Stimulated activated naive CD4-positive, alpha-beta T cell treated with Interleukin-2 at 50 U/mL for 16 hours (primary cell): Measurements from ENCODE around the gene MUSTN1.

ENCODE experiments used
- DNase-seq: peaks from one replicate; lab custom pipeline; 2025; lab: John Stamatoyannopoulos, UW

MUSTN1 gene

DNA sequence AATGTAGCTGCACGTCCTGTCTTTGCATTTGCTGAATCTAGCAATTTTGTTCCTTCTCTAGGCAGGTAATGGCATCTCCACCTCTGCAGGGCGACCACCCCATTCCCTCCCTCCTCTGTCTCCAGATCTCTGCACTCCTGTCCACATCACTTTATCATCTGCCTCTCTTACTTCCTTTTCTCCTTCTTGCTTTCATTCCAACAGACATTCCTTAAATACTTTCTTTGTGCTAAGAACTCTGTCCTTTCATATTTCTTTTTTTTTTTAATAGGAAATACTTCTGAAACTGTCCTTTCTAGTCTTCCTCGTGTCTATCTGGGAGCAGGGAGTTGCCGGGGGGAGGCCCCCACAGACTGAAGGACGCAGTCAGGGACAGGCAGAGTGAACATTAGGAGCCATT lies 33.0 kb downstream of the MUSTN1 start:
- DNase-seq = no peak

DNA sequence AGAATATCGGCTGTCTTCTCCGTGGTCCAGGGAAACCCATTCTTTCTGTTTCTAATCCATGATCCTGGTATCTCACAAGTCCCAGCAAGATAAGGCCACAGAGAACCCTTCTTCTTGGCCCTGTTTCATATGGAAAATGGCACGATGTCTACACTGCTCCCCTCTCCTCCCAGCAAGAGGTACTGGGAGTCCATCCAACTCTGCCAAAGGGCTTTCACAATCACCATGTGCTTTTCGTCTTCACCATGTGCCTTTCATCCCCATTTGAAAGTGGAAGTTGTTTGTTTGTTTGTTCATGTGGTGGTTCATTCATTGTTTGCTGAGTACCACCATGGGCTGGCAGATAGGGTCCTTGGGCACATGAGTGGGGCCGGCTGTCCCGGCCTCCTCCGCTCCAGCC lies 34.7 kb downstream of the MUSTN1 start:
- no peak for DNase-seq

DNA sequence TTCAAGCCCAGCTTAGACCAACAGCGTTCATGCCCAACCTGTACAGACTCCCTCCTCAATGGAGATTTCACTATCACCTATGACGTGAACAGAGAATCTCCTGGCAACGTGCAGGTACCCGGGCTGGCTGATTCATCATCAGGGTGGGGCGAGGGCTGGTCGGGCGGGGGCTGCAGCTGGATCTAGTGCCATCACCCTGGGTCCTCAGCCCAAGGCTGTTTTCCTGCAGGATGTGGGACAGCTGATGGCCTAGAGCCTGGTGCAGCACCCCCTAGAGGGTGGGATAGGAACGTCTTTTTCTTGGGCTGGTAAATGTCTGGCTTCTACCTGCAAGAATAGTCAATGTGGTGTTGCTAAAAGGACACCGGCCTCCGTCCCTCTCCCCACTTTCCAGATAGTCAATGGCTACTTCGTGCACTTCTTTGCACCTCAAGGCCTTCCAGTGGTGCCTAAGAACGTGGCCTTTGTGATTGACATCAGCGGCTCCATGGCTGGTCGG lies 35.8 kb downstream of the MUSTN1 start:
- no peak for DNase-seq

DNA sequence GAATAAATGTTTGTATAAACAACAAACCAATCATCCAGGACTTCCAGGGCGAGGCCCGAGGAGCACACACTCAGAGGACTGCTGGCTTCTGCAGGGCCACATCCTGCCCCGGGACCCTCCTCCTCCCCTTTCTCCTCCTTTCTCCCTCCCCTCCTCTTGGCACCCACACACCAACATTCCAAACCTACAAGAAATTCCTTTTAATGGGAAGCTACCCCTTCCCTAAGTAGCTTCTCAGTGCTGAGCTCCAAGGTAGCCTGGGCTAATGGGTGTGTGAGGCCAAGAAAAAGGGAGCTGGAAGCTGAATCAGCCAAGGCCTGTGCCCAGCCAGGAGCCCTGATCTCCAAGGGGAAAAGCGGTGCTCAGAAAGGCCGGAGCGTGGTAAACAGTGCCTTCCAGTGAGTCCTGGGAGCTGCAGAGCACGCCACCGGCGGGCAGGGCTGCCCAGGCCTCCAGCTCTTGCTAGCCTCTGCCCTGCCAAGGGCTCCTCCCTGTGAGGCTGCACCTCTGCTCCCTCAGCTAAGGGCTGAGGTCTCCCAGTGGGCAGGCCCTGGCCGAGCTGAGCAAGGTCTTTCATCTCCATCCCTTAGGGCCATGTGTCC lies 36.3 kb downstream of the MUSTN1 start:
- no peak for DNase-seq

DNA sequence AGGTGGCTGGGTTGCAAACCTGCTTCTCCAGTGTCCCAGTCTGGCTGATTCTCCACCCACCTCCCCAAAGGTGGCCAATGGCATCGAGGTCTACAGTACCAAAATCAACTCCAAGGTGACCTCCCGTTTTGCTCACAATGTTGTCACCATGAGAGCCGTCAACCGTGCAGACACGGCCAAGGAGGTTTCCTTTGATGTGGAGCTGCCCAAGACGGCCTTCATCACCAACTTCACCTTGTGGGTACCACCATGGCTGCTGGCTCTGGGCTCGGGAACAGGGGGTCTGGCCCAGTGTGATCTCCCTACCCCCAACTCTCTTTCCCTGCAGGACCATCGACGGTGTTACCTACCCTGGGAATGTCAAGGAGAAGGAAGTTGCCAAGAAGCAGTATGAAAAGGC lies 38.4 kb downstream of the MUSTN1 start:
- DNase-seq = no peak

DNA sequence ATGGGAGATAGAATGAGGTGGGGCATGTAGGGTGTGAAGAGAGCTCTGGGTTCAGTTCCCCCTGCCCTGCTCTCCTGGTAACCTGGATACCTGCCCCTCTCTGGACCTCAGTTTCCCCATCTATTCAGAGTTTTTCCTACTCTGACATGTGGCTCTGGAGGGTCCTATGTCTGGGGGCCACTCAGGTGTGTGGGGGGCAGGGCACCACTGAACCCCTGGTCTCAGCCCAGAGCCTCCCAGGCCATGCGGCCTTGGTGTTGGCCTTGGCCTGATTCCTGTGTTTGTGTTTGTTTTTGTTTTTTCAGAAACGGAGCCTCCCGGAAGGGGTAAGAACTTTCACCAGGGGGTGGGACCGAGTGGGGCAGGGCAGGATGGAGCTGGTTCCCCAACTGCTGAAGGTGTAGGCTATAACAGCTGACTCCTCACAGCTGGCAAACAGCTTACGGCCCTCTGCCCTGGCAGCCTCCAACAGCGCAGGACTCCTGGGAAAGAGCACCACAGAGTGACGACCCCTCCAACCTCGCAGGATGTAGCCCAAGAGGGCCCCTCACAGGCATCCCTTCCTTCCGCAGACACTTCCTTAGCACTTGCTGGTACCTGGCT lies 39.4 kb downstream of the MUSTN1 start:
- DNase-seq = no peak

DNA sequence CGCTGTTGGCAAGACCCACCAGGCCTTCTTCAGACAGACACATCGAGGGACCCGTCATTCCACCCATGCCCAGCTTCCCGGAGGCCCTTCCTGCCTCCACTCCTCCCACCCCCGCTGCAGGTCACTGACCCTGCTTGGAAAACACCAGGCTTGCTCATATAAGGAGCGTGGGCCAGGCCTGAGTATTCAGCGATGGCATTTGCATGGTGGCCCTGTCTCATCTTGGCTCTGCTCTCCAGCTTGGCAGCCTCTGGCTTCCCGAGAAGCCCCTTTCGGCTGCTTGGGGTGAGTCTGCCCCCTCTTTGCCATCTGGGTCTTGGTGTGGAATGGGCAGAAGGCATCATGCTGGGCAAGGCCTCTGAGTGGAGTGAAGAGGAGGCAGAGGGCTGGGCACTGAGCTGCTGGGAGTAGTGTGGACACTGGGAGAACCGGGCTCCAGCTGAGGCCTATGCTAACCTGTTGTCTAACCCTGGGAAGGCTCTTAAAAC lies 40.2 kb downstream of the MUSTN1 start, which contains the start of gene ITIH3:
Gene ITIH3, plus strand, starts transcription at position 185 of the 488 bp plus-strand sequence. Its CDS starts 8 bp downstream, at position 193.
- no peak for DNase-seq

DNA sequence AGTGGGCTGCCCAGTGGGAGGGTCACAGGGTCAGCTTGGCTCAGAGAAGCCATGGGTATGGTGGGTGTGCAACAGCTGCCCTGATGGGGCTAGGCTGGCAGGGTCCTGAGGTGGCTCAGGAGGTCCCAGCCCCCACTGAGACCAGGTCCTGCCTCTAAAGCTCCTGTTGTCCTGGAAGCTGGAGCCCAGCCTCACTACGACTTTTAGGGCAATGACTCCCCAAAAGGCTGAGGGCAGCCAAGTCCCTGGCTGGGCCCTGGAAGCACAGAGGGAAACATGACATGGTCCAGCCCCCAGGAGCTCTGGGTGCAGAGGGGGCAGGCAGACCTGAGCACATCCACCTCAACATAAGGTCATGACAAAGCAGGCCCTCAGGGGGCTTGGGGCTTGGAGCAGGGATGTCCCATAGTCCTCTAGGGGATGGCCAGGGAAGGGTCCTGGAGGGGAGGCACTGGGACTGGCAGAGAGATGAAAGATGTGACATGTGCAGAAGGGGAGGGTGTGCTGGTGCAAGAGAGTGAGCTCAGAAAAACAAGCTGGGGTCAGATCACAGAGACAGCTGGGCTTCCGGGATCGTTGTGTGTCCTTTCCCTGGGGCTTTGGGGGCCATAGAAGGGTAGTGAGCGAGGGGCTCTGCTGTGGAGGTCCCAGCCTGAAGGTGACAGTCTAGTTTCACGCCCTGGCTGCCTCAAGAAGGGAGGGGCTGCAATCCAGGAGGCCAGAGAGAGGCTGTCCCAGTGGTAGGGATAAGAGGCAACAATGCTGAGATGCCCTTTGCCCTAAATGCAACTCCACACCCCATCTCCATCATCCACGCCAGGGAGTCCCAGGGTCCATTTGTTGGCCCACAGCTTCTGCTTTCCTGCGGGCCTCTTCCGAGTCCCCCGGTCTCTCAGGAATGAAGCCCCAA lies 40.9 kb downstream of the MUSTN1 start:
- no peak for DNase-seq

DNA sequence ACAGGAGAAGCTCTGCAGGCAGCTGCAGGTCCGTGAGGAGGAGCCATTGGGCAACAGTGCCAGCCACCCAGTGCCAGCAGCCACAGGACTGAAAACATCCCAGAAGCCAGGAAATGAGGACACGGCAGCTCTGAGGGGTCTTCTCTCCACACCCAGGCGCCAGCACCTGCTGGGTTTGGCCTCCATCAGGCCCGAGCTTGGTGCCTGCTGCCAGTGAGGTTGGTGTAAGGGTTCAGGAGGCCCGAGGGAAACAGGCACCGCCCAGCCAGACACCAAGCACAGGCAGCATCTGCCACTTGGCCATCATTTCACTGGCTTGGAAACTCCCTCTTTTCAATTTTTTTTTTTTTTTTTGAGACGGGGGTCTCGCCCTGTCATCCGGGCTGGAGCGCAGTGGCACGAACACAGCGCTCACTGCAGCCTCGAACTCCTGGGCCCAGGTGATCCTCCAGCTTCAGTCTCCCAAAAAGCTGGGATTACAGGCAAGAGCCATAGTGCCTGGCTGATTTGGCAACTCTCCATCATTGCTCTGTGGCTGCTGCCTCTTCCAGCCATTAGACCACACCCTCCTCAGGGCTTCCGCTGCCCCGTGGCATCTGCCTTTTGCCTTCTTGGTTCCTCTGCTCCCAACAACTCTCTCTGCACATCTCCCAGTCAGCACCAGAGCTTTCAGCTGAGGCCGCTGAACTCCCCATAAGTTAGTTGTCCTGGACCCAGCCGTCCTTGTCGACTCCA lies 41.7 kb downstream of the MUSTN1 start:
- no peak for DNase-seq

DNA sequence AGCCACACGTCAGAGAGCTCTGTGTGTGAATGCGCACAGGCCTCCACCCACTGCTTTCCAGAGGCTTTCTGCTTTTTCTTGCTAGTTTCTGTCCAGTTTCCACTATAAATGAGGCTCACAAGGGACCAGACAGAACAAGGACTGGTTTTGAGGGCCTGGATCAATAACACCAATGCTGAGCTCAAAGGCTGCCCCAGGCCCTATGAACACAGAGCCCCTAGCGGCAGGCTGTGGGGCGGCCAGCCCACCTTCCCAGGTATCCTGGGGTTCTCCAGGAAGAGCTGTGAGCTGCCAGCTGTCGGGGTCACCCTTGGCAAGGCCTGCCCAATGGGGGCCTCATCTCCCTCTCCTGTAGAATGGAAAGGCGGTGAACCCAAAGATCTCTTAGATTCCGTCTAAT lies 42.4 kb downstream of the MUSTN1 start:
- no peak for DNase-seq

DNA sequence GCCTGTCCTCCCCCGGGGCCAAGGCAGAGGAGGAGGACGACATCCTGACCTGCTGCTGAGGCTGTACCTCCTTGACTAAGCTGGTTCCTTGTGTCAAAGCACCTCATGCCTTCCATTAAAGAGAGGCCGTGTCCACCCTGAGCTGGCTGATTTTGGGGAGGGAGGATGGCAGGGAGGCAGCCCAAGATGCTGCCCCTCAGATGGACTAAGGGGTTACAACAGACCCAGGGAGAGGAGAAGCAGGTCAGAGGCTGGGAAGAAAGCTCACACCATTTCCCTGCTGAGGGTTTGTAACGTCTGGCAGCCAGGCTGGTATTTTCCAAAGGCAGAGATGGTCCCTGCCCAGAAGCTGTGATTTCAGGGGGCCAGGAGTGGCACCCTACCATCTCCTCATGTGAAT lies 42.9 kb downstream of the MUSTN1 start:
- DNase-seq = no peak

DNA sequence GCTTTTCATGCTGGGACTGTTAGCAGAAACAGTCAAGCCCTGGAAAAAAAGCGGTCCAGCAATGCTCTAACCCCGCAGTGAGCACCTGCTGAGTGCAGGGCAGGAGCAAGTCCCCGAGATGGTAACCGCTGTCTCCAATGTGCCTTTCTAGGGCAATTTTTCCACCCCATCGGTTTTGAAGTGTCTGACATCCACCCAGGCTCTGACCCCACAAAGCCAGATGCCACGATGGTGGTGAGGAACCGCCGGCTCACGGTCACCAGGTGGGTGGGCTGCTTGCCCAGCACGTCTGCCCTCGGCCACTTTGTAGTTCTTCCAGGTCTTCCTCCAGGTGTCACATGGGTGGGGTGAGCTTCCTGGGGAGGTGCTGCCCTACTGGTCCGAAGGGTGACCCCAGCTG lies 43.5 kb downstream of the MUSTN1 start:
- no peak for DNase-seq

DNA sequence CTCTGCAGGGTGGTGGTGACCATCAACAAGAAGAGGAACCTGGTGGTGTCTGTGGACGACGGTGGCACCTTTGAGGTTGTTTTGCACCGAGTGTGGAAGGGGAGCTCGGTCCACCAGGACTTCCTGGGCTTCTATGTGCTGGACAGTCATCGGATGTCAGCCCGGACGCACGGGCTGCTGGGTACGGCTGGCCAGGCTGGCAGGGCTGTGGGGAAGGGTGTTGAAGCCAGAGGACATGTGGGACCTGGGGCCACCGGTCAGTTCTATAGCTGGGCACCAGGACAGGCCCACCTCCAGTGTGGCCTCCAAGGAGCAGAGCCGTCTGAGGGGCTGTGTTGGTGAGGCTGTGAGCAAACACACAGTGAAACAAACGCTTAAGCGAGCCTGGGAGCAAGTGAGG lies 44.1 kb downstream of the MUSTN1 start:
- DNase-seq = no peak

DNA sequence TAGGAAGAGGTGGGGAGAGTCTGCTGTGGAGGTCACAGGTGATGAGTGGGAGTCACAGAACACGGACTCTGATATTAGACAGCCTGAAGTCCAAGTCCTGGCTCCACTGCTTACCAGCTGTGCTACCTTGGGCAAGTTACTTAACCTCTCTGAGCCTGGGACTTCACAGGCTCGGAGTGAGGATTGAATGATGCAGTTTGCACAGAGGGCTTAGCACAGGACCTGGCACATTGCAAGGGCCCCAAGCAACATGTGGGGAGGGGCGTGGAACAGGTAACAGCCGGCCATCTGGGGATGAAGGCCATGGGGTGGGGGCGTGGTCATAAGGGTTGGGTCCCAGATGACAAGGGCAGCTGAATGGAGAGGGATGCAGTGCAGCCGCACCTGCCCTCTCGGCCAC lies 44.5 kb downstream of the MUSTN1 start:
- DNase-seq = no peak

DNA sequence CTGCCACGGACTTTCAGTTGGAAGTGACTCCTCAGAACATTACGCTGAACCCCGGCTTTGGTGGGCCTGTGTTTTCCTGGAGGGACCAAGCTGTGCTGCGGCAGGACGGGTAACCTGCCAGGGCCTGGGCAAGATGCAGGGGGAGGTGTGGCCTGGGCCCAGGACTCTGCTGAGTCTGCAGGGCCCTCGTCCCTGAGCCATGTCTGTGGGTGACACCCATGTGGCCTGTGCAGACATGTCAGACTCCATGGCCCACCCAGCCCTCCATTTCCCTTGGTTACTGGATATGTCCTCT lies 45.1 kb downstream of the MUSTN1 start:
- DNase-seq = no peak

DNA sequence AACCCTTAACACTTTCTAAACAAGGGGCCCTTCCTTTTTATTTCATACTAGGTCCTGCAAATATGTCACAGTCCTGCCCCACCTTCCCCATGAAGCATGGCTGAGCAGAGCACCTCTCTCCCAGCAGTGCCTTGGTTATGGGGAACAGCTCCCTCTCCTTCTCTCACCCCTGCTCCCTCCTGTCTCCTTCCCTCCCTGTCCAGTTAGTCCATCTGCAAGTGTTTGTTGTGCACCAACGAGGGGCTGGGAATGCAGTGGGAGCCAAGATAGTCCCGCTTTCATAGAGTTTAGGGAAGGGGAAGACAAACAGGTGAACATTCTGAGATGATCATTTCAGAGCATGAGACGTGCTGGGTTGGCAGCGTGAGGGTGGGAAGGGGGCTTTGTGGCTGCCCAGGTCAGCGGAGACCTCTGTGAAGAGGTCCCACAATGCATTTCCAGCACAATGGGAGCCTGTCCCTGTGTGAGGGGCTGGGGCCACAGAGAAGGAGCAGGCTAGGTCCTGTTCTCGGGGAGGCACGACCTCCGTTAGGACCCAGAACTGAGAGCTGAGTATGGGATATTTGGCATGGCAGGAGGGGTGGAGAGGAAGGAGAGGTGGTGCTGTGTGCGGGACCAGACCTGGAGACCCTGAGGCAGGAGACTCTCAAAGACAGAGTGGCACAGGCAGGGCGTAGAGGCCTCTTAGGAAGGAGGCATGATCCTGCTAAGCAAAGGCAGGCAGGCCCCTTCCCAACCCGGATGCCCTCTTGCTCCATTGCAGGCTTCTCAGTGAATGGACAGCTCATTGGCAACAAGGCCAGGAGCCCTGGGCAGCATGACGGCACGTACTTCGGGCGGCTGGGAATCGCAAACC lies 45.7 kb downstream of the MUSTN1 start:
- no peak for DNase-seq

DNA sequence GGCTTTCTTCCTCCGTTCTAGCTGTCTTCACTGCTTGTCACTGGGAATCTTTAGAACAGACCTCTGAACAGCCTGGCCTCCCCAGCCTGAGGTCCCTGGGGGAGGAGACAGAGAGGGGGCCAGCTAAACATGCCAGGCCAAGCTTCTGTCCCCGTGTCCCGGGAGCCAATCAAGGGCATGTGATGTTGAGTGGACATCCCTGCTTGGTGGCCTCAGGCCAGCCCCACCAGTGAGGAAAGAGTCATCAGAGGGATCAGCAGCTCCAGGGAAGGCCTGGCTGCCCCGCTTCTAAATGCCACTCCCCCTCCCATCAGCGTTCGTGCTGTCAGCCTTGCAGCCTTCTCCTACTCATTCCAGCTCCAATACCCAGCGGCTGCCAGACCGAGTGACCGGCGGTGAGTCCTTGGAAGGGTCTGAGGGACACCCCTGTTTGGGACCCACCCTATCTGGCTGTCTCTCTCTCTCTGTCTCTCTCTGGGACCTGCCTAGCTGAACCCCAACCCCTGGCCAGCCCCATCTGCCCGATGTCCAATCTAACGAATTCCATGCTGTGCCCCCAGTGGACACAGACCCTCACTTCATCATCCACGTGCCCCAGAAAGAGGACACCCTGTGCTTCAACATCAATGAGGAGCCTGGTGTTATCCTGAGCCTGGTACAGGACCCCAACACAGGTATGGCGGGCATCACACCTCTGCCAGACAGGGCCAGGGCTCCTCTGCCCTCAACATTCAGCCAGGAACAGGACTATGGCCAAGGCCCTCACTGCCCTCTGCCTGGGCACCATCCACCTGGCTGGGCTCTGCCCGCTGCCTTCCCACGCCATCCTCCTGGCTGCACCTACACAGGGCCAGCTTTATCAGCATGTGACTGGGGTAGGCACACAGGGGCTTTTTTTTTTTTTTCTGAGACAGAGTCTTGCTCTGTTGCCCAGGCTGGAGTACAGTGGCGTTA lies 46.9 kb downstream of the MUSTN1 start:
- no peak for DNase-seq

DNA sequence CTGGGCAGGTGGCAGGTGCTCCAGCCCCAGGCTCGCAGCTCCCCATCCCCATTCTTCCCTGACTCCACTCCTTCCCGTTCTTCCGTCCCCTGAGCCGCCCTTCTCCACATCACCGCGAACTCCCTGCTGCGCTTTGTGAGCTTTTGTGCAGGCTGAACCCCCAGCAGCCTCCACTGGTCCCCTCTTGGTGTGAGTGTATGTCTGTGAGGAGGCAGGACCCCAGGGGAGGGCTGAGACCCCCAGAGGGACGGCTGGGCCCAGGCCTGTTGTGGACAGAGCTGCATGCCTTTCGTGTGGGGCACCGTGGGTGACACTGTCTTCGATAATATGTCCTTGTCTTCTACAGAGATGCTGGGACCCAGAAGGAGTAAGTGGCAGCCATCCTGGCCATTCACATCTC lies 47.6 kb downstream of the MUSTN1 start:
- no peak for DNase-seq

DNA sequence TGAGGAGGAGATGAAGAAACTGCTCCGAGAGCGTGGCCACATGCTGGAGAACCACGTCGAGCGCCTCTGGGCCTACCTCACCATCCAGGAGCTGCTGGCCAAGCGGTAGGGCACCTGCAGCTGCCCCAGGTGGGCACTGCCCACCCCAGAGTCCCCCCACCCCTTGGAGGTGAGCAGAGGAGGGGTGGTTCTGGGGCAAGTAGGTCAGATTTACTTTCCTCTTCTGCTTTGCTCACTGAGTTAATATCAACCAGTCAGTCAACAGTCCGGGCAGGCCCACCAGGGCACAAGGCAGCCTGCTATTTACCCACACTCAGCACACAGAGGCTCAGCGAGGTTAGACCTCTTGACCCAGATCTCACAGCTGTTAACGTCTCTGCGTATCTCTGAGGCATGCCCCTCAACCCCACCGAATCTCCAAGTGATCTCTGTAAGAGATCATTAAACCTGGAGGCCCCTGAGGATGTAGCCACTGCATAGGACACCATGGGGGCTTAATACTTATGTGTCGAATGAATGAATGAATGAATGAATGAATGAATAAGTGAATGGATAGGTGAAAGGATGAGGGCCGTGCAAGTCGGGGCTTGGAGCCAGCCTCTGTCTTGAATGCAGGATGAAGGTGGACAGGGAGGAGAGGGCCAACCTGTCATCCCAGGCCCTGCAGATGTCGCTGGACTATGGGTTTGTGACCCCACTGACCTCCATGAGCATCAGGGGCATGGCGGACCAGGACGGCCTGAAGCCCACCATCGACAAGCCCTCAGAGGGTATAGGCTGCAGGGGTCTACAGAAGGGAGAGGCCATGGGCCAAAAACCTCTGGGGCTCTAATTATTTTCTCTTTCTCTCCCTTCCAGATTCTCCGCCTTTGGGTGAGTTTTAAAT lies 48.2 kb downstream of the MUSTN1 start:
- DNase-seq = no peak
